T-helper 9 cell (primary cell): ENCODE results near the gene TGFBR3L.

ENCODE experiments used
- DNase-seq: peaks from one replicate; pipeline ENCODE4 v3.0.0-alpha.2; 2020

TGFBR3L gene

DNA sequence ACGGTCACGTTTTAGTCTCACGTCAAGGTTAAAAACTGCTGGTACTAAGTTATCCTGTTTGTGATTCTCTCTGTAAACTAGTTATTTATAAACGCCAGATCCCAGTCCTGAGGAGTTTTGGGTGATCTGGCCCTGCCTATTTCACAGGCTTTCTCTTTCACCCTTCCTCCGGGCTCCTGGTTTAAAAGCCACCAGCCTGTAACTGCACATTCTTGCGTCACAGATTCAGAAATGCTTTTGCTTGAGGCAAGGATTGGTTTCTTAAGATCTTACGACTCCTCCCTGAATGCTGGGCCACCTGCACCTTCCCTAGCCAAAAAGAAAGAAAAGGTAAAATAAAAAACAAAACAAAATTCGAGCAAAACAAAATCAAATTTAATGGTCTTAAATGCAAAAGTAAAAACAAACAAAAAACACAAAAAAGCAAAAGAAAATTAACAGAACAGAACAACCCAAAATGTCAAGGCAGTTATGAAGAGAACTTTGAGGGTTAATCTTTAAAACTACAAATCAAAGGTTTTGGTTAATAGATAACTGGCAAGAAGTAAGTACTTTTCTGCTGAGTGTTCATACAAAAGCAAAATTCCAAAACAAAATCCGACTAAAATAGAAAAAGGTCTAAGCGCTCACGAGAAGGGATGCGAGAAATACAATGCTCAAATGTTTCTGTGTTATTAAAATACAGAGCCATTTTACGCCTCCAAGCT lies 47.4 kb downstream of the TGFBR3L start:
- no peak for DNase-seq

DNA sequence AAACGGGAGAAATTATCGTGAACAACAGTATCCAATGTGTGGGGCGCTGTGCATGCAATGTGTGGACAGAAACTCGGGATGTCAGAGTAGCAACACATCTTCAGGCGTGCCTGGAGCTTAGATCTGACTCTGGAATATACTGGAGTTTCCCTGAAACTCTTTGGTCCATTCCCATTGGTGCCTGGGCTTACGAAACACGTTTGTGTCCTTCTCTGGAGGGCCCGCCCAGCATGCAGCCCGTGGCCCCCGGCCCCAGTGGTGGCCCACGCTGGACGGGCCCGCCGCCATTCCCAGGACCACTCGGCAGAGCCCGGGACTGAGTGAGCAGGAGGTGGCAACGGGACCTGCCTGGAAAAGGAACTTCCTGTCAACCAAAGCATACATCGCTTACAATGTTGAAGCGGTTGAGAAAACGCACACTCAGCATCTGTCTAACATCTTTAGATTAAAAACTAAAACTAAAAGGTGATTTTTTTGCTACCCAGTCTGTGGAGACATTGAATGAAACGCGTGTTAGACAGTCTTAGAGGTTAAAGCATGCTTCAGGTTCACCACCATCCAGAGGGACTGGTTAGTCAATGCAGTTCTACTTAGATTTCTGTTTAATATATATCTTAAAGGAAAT lies 48.1 kb downstream of the TGFBR3L start:
- DNase-seq: no peak

DNA sequence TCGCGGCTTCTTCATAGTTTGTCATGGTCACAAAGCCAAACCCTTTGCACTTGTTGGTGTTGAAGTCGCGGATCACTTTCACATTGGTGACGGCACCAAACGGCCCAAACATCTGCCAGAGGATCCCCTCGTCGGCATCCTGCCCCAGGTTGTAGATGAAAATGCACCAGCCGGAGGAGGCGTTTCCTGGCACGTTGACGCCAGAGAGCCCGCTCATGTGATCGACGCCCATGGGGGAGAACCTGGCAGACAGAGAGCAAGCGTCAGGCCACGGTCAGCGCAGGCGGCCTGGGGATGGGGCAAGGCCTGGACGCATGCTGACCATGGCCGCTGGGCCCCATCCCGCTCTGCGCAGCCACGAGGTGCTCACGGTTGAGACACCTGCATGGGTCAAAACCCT lies 48.9 kb downstream of the TGFBR3L start:
- no peak for DNase-seq

DNA sequence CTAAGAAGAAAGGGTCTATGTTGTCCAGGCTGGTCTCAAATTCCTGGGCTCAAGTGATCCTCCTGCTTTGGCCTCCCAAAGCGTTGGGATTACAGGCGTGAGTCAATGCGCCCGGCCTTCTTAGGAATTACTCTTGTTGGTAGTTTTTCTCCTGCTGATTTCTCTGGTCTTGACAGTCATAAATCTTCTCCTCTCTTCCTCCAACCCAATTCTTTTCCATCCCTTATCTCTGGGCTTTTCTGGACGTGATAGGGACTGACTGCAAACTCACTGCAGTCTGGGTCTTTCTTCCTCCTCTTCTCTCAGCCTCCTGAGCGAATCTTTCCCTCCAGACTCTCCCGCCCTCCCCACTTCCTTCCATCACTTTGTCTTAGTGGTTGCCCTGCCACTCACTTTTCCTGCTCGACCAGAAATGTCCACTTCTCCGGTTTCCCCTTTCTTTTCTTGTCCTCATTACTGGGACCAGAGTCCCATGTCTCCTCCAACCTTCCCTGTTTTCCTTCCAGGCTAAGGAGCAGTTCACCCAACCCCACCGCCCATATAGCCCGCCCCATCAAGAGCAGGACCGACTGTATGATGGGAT lies 50.7 kb downstream of the TGFBR3L start:
- no peak for DNase-seq

DNA sequence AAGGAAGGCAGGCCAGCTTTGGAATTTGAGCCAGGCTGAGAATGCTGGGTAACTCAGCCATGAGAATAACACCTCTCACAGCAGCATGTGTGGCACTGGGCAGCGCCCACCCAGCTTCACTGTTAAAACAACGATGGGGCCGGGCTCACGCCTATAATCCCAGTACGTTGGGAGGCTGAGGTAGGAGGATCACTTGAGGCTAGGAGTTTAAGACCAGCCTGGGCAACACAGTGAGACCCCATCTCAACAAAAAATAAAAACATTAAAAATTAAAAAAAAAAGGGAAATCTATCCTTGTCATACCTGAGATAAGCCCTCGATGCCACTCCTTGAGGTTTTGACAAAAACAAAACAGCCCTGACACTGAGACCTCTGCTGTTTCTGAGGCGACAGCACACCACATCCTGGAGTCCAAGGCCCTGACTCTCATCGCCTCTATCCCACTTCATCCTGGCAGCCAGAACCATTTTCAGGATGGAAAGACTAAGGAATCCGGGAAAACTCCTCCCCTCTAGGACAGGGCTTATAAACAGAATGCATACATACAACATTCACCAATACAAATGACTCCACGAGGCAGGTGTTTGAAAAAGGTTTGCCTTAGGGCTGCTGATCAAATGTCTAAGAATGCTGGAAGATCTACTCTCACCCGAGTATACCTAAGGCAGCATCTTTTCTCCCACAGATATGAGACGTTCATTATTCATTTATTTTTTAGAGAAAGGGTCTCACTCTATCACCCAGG lies 51.5 kb downstream of the TGFBR3L start:
- DNase-seq: no peak

DNA sequence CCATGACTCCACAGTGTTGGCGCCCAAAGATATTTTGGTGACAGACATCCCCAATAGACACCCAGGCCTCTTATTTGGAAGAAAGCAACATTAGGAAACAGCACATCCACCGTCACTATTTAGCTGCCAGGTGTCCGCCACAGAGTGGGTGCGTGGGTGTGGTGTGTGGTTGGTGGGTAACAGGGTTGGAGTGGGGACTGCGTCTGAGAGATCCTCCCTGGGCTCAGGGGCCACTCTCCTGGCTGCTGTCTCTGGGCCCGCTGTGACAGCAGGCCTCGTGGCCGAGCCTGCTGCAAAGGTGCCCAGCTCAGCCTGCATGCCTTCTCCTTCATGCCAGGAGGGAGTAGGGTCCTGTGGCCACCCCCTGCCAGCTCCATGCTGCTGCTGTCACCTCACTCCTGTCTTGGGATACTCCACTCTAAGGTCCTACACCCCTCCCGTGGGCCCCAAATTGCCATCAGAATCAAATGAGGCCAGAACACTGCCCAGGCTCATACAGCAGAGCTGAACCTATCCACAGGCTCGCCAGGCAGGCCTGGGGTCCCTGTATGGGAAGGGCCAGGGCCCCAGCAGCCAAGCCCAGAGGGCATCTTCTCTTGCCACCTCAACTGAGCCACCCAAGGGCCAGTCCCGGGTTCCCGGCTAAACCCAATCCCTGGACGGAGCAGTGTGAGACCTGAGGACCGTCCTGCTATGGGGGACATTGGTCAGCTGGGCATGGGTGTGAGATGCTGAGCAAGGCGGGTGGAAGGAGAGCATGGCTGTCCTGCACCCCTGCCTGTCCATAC lies 53.6 kb downstream of the TGFBR3L start:
- no peak for DNase-seq
